SU-DHL-6 (cell line): ENCODE results near the gene MCOLN1.

Source experiments
- EZH2phosphoT487 ChIP-seq: fragments of 200-600 bp; sonication (generic), shearing (Covaris generic); conservative IDR thresholded peaks from 2 replicates; pipeline ENCODE4 v1.6.1; 2018; ENCODE audit warnings: mild to moderate bottlenecking, antibody characterized with exemption, low read length, moderate library complexity, mixed read lengths
- TF ChIP-seq, protein P1 (sequence below): fragments of 200-600 bp; sonication (generic); IDR thresholded peaks from one replicate; pipeline ENCODE4 v1.5.1; 2017; ENCODE audit warnings: antibody characterized with exemption, mild to moderate bottlenecking, low read length, moderate library complexity; ENCODE audit not compliant: insufficient read depth, poor library complexity, severe bottlenecking

DNA sequence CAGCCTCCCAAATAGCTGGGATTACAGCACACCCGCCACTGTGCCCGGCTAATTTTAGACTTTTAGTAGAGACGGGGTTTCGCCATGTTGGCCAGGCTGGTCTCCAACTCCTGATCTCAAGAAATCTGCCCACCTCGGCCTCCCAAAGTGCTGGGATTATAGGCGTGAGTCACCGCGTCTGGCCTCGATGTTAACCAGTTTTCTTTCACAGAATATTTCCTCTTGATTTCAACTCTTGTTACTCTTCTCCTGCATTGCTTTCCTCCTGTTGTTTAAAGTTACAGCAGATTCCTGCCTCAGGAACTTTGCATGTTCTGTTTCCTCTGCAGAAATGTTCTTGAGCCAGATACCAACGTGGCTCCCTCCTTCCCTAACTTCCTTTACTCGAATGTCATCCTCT lies 29.9 kb upstream of the MCOLN1 start:
- no peak for TF ChIP-seq EZH2phosphoT487
- TF ChIP-seq, protein P1, sequence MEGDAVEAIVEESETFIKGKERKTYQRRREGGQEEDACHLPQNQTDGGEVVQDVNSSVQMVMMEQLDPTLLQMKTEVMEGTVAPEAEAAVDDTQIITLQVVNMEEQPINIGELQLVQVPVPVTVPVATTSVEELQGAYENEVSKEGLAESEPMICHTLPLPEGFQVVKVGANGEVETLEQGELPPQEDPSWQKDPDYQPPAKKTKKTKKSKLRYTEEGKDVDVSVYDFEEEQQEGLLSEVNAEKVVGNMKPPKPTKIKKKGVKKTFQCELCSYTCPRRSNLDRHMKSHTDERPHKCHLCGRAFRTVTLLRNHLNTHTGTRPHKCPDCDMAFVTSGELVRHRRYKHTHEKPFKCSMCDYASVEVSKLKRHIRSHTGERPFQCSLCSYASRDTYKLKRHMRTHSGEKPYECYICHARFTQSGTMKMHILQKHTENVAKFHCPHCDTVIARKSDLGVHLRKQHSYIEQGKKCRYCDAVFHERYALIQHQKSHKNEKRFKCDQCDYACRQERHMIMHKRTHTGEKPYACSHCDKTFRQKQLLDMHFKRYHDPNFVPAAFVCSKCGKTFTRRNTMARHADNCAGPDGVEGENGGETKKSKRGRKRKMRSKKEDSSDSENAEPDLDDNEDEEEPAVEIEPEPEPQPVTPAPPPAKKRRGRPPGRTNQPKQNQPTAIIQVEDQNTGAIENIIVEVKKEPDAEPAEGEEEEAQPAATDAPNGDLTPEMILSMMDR: no peak
